ENCODE measurements around the gene PKIG. TPM values are rescaled to one million over a fixed set of nuclear protein-coding genes. Genes with fewer than 3 reads are reported as not detected.

Gene PKIG
- total and polyA plus RNA-seq, 9 of the 15 experiments (the other 6 are each of a cell fraction or from before 2014, with no cell fraction given) = 0.13 to 7.0 (median 4.7) TPM

GRCh38 chr20:44622501-44623270 is 40.3 kb downstream of the PKIG start:
- H3K4me3 ChIP-seq = no peak overlapping the region
- DNase-seq (ENCODE audit: extremely low read depth in 1 of 4, low spot score in 3 of 4) (no peak), ATAC-seq (no peak), FAIRE-seq (no peak)
- H3K4me2 ChIP-seq (ENCODE audit: insufficient read depth, low read length) = no peak overlapping the region
- no peak overlapping the region for H3K27ac ChIP-seq (ENCODE audit: extremely low read depth, low read depth, low read length)
- in situ Hi-C loops (cut with MboI) = no loop called here
- CTCF ChIA-PET (ENCODE audit: low intra/inter-chr PET ratio) = no interaction called here
- intact Hi-C loops (cut with micrococcal nuclease) = no loop called here
- TF ChIP-seq TEAD4 (IDR thresholded peaks at IDR 0.05; ENCODE audit: low read length) = no peak
- no peak for TF ChIP-seq TEAD4 (CRISPR knock-in tag; IDR thresholded peaks at IDR 0.05; ENCODE audit: borderline replicate concordance)
- 0 out of 2 replicates have a peak, but pooled peaks have one; percentile 31 for TF ChIP-seq ZNF324 (CRISPR knock-in tag; IDR thresholded peaks at IDR 0.05)
- H3K36me3 ChIP-seq (ENCODE audit: control insufficient read depth, insufficient read depth, low read length) = no peaks in the 10 kb centered on the region
- no peaks in the 10 kb centered on the region for H3K9me1 ChIP-seq (ENCODE audit: control insufficient read depth, insufficient read depth, low read length)
- no peak overlapping the region for H3K9ac ChIP-seq (ENCODE audit: insufficient read depth in 1 of 2, low read depth in 2 of 2, low read length in 2 of 2)
- H3K79me2 ChIP-seq (ENCODE audit: control insufficient read depth, insufficient read depth, low read length) = no peaks in the 10 kb centered on the region
- H2AFZ ChIP-seq (ENCODE audit: low read depth, low read length) = no peak overlapping the region
- POLR2A ChIA-PET = no interaction called here
- no peaks in the 10 kb centered on the region for H3K9me3 ChIP-seq (replicated peaks; ENCODE audit: control insufficient read depth, insufficient read depth, low read depth, low read length)
- peaks cover 9 to 15% of the 10 kb centered on the region in 2 experiments; a peak in 4 of 5 replicates for H3K4me1 ChIP-seq (replicated peaks in 1 of 2; ENCODE audit: control insufficient read depth in 2 of 2, insufficient read depth in 2 of 2, low read length in 2 of 2)
- 0 out of 2 replicates have a peak, but pooled peaks cover 3% of the 10 kb centered on the region for H4K20me1 ChIP-seq (replicated peaks; ENCODE audit: control insufficient read depth, insufficient read depth, low read length)
- BruUV-seq (replicated peaks) = no TSS peak
- 59% methylated on average over 17 of the region's 19 CpGs for WGBS (ENCODE audit: insufficient coverage, low coverage, missing lambda C conversion rate)
- no peaks in the 10 kb centered on the region; a peak in 1 of 5 replicates for H3K27me3 ChIP-seq (ENCODE audit: control insufficient read depth in 2 of 2, insufficient read depth in 2 of 2, low read length in 2 of 2)

- Histone ChIP-seq H2AFZ (ENCODE audit: low read depth, low read length) (no peak overlapping the region), H3K4me3 (no peak overlapping the region), H3K9me3 (replicated peaks; ENCODE audit: control insufficient read depth, insufficient read depth, low read depth, low read length) (no peaks in the 10 kb centered on the region), H4K20me1 (replicated peaks; ENCODE audit: control insufficient read depth, insufficient read depth, low read length) (0 out of 2 replicates have a peak, but pooled peaks cover 5% of the 10 kb centered on the region), H3K4me1 (replicated peaks in 1 of 2; ENCODE audit: control insufficient read depth in 2 of 2, insufficient read depth in 2 of 2, low read length in 2 of 2) (peaks cover 10 to 11% of the 10 kb centered on the region in 2 experiments; a peak in 4 of 5 replicates), H3K4me2 (ENCODE audit: insufficient read depth, low read length) (no peak overlapping the region), H3K9ac (ENCODE audit: insufficient read depth in 1 of 2, low read depth in 2 of 2, low read length in 2 of 2) (no peak overlapping the region), H3K27ac (ENCODE audit: extremely low read depth, low read depth, low read length) (no peak overlapping the region), H3K36me3 (ENCODE audit: control insufficient read depth, insufficient read depth, low read length) (no peaks in the 10 kb centered on the region), H3K9me1 (ENCODE audit: control insufficient read depth, insufficient read depth, low read length) (no peaks in the 10 kb centered on the region), H3K79me2 (ENCODE audit: control insufficient read depth, insufficient read depth, low read length) (no peaks in the 10 kb centered on the region), H3K27me3 (ENCODE audit: control insufficient read depth in 2 of 2, insufficient read depth in 2 of 2, low read length in 2 of 2) (no peaks in the 10 kb centered on the region; a peak in 1 of 5 replicates)
- ChIA-PET CTCF (ENCODE audit: low intra/inter-chr PET ratio) (interaction anchor here (0.9 kb wide), 1 partner anchor 15 kb away, joined by 3 read pairs; no protein-coding TSS in a partner anchor), POLR2A (interaction anchor here (0.6 kb wide), 2 partner anchors 22 to 300 kb away, joined by 3 to 4 read pairs; no protein-coding TSS in a partner anchor)
- ATAC-seq (no peak), DNase-seq (ENCODE audit: extremely low read depth in 1 of 4, low spot score in 3 of 4) (no peak), FAIRE-seq (no peak)
- no TSS peak for BruUV-seq (replicated peaks)
- 34% methylated on average over 4 of the region's 4 CpGs for WGBS (ENCODE audit: insufficient coverage, low coverage, missing lambda C conversion rate)
- intact Hi-C loops (cut with micrococcal nuclease) = no loop called here
- in situ Hi-C loops (cut with MboI) = no loop called here
- no peak for TF ChIP-seq ZNF23 (CRISPR knock-in tag; IDR thresholded peaks at IDR 0.05)
- TF ChIP-seq CREB5 (CRISPR knock-in tag; IDR thresholded peaks at IDR 0.05) = no peak
- no peak for TF ChIP-seq ZFP30 (CRISPR knock-in tag; IDR thresholded peaks at IDR 0.05; ENCODE audit: borderline replicate concordance)
- TF ChIP-seq HMGN3 (IDR thresholded peaks at IDR 0.05; ENCODE audit: borderline replicate concordance, extremely low read depth, insufficient read length, low read depth, low read length) = no peak
- no peak for TF ChIP-seq ZBTB26 (CRISPR knock-in tag; IDR thresholded peaks at IDR 0.05)
- TF ChIP-seq ZNF146 (CRISPR knock-in tag; IDR thresholded peaks at IDR 0.05; ENCODE audit: unreplicated experiment) = no peak
- no peak for TF ChIP-seq NR1H2 (CRISPR knock-in tag; IDR thresholded peaks at IDR 0.05)
- TF ChIP-seq ZNF174 (CRISPR knock-in tag; IDR thresholded peaks at IDR 0.05) = no peak
- no peak for TF ChIP-seq ZNF121 (CRISPR knock-in tag; conservative IDR thresholded peaks at IDR 0.05)
- no peak for TF ChIP-seq SUPT5H (IDR thresholded peaks at IDR 0.05)
Measured at GRCh38 chr20:44624152-44624551, 41.8 kb downstream of the PKIG start.

All from K562 (cell line).